K562 (cell line): ENCODE measurements around the gene MAGI2. TPM values are rescaled to one million over a fixed set of nuclear protein-coding genes. Genes with fewer than 3 reads are reported as not detected.

Experiments
- TBP ChIP-seq: optimal IDR thresholded peaks from 2 replicates; pipeline ENCODE3; 2011; ENCODE audit warnings: low read depth, low read length, improper control_type of control experiment
- polyA plus RNA-seq, 8 experiments: library from polyadenylated mRNA; depleted of rRNA in 4 of 8; stranded (reverse) in 5 of 8; unstranded in 3 of 8; fragments of >200 nt; fragmentation: Nextera tagmentation in 2 of 8; fragmentation: Illumina TruSeq in 1 of 8; extraction: Ambion mirVana in 2 of 8; extraction: Trizol in 1 of 8; gene quantifications; 2 replicates each; pipeline versions ENCODE4 v1.2.1 to v1.2.3, GENCODE V29; 2011 to 2014; ENCODE audit warnings: inconsistent platforms in 1 of 8, missing spikeins in 1 of 8
- total RNA-seq, 7 experiments: library from RNA; depleted of rRNA in 6 of 7; stranded (reverse); fragments of >200 nt in 6 of 7; fragmentation: Illumina TruSeq in 2 of 7; extraction: Trizol in 2 of 7; gene quantifications; 2 replicates each; pipeline versions ENCODE4 v1.2.1 to v1.2.3, GENCODE V29; 2011 to 2021; ENCODE audit warnings: low replicate concordance in 1 of 7
- TF ChIP-seq, protein P1 (sequence below): sonication (generic); formaldehyde crosslinking; IDR thresholded peaks from 2 replicates; pipeline ENCODE4 v1.8.0; 2022; ENCODE audit warnings: mild to moderate bottlenecking, missing genetic modification reagents
- TF ChIP-seq, protein P2 (sequence below): fragments of 450-650 bp; conservative IDR thresholded peaks from 2 replicates; pipeline ENCODE4 v1.6.1; 2016; ENCODE audit warnings: missing genetic modification characterization, low read depth, mild to moderate bottlenecking, control low read depth, missing compliant biosample characterization
- TF ChIP-seq, protein P3 (sequence below): fragments of 250-450 bp; sonication (Bioruptor Pico); IDR thresholded peaks from 2 replicates; pipeline ENCODE4 v1.4.0; 2020; ENCODE audit warnings: mild to moderate bottlenecking, moderate library complexity, borderline replicate concordance

The MAGI2 gene
- total and polyA plus RNA-seq, 9 of the 15 experiments (the other 6 are each of a cell fraction or from before 2014, with no cell fraction given) = 0.27 to 1.4 (median 0.70) TPM

DNA sequence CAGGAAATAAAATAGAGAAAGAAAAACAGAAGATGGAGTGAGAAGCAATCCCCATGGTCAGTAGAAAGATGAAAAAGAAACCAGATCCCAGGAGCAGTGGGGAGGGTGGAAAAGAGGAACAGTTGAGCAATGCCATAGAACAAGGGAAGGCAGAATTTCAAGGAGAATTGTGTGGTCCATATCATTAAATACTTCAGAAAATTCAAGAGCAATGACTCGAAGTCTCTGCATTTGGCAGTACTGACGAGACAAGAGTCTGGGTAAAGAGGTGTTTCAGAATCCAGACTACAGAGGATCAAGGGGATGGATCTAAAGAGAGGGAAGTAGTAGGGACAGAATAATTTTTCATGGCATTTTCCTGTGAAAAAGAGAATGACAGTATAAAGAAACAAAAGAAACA lies 1142.3 kb downstream of the MAGI2 start (continued):
- TF ChIP-seq, protein P1, sequence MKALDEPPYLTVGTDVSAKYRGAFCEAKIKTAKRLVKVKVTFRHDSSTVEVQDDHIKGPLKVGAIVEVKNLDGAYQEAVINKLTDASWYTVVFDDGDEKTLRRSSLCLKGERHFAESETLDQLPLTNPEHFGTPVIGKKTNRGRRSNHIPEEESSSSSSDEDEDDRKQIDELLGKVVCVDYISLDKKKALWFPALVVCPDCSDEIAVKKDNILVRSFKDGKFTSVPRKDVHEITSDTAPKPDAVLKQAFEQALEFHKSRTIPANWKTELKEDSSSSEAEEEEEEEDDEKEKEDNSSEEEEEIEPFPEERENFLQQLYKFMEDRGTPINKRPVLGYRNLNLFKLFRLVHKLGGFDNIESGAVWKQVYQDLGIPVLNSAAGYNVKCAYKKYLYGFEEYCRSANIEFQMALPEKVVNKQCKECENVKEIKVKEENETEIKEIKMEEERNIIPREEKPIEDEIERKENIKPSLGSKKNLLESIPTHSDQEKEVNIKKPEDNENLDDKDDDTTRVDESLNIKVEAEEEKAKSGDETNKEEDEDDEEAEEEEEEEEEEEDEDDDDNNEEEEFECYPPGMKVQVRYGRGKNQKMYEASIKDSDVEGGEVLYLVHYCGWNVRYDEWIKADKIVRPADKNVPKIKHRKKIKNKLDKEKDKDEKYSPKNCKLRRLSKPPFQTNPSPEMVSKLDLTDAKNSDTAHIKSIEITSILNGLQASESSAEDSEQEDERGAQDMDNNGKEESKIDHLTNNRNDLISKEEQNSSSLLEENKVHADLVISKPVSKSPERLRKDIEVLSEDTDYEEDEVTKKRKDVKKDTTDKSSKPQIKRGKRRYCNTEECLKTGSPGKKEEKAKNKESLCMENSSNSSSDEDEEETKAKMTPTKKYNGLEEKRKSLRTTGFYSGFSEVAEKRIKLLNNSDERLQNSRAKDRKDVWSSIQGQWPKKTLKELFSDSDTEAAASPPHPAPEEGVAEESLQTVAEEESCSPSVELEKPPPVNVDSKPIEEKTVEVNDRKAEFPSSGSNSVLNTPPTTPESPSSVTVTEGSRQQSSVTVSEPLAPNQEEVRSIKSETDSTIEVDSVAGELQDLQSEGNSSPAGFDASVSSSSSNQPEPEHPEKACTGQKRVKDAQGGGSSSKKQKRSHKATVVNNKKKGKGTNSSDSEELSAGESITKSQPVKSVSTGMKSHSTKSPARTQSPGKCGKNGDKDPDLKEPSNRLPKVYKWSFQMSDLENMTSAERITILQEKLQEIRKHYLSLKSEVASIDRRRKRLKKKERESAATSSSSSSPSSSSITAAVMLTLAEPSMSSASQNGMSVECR = no peak
- TF ChIP-seq, protein P2, sequence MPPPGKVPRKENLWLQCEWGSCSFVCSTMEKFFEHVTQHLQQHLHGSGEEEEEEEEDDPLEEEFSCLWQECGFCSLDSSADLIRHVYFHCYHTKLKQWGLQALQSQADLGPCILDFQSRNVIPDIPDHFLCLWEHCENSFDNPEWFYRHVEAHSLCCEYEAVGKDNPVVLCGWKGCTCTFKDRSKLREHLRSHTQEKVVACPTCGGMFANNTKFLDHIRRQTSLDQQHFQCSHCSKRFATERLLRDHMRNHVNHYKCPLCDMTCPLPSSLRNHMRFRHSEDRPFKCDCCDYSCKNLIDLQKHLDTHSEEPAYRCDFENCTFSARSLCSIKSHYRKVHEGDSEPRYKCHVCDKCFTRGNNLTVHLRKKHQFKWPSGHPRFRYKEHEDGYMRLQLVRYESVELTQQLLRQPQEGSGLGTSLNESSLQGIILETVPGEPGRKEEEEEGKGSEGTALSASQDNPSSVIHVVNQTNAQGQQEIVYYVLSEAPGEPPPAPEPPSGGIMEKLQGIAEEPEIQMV (tag) = no peak
- TF ChIP-seq, protein P3, sequence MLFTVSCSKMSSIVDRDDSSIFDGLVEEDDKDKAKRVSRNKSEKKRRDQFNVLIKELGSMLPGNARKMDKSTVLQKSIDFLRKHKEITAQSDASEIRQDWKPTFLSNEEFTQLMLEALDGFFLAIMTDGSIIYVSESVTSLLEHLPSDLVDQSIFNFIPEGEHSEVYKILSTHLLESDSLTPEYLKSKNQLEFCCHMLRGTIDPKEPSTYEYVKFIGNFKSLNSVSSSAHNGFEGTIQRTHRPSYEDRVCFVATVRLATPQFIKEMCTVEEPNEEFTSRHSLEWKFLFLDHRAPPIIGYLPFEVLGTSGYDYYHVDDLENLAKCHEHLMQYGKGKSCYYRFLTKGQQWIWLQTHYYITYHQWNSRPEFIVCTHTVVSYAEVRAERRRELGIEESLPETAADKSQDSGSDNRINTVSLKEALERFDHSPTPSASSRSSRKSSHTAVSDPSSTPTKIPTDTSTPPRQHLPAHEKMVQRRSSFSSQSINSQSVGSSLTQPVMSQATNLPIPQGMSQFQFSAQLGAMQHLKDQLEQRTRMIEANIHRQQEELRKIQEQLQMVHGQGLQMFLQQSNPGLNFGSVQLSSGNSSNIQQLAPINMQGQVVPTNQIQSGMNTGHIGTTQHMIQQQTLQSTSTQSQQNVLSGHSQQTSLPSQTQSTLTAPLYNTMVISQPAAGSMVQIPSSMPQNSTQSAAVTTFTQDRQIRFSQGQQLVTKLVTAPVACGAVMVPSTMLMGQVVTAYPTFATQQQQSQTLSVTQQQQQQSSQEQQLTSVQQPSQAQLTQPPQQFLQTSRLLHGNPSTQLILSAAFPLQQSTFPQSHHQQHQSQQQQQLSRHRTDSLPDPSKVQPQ (CRISPR knock-in tag) = no peak
- TF ChIP-seq TBP = no peak
